Transverse colon (tissue), 3 donors: ENCODE measurements around the gene TSR3.

Experiments
- CTCF ChIP-seq, 5 experiments: fragments of 200-600 bp in 3 of 5; fragments of 450-650 bp in 2 of 5; sonication (generic) in 3 of 5; IDR thresholded peaks; 1 replicate in 2 of 5; 2 replicates in 3 of 5; pipeline ENCODE4 v1.5.1; 2016 to 2017; ENCODE audit warnings: antibody characterized with exemption in 5 of 5, inconsistent platforms in 3 of 5, mild to moderate bottlenecking in 2 of 5, moderate library complexity in 1 of 5
- EP300 ChIP-seq: sonication (generic); formaldehyde crosslinking; IDR thresholded peaks from one replicate; pipeline ENCODE4 v1.6.1; 2017; ENCODE audit warnings: antibody characterized with exemption, low read depth
- POLR2A ChIP-seq: fragments of 450-650 bp; IDR thresholded peaks from one replicate; pipeline ENCODE4 v1.6.1; 2016; ENCODE audit warnings: antibody characterized with exemption, mild to moderate bottlenecking, moderate library complexity

- no peak for TF ChIP-seq CTCF (IDR thresholded peaks at IDR 0.05)
- no peak for TF ChIP-seq EP300
- no peak for TF ChIP-seq POLR2A
Measured at GRCh38 chr16:1392826-1393225, 41.1 kb upstream of the TSR3 start.
